Heart right ventricle (tissue), 16 donors: Measurements from ENCODE around the gene RND2. TPM values are rescaled to one million over a fixed set of nuclear protein-coding genes. Genes with fewer than 3 reads are reported as not detected.
"Not testable (repeated sequence)": the region's sequence is repeated elsewhere in the genome, so short reads cannot be mapped to it uniquely, and the experiment has no call there.

ENCODE experiments used
- ATAC-seq, 8 donors: fragments of 200-7000 bp; cut with Tn5 transposase; one replicate each; pipeline ENCODE4 v1.9.1; 2020; ENCODE audit warnings: mild to moderate bottlenecking in 8 of 8, moderate library complexity in 8 of 8, moderate number of reproducible peaks in 1 of 8
- DNase-seq, 2 donors: peaks; one replicate each; pipeline ENCODE4 v3.0.0-alpha.2; 2020
- H3K27ac ChIP-seq, 10 donors: fragments of 200-600 bp; sonication (generic) in 2 of 10; one replicate each; pipeline versions ENCODE4 v1.5.0 to v1.8.0; 2020 to 2022; ENCODE audit warnings: mild to moderate bottlenecking in 3 of 10
- H3K27me3 ChIP-seq, 7 donors: fragments of 200-600 bp; one replicate each; pipeline ENCODE4 v1.8.0; 2021 to 2022; ENCODE audit warnings: mild to moderate bottlenecking in 2 of 7
- H3K36me3 ChIP-seq, 9 donors: fragments of 200-600 bp; sonication (generic) in 1 of 9; one replicate each; pipeline versions ENCODE4 v1.5.0 to v1.8.0; 2020 to 2022; ENCODE audit warnings: mild to moderate bottlenecking in 2 of 9
- H3K4me1 ChIP-seq, 9 donors: fragments of 200-600 bp; sonication (generic) in 1 of 9; one replicate each; pipeline versions ENCODE4 v1.5.0 to v1.8.0; 2020 to 2022; ENCODE audit warnings: mild to moderate bottlenecking in 4 of 9
- H3K4me3 ChIP-seq, 10 donors: fragments of 200-600 bp; sonication (generic) in 2 of 10; one replicate each; pipeline versions ENCODE4 v1.5.0 to v1.8.0; 2020 to 2022; ENCODE audit warnings: mild to moderate bottlenecking in 7 of 10, moderate library complexity in 2 of 10
- H3K9me3 ChIP-seq, 11 donors: fragments of 200-600 bp in 10 of 11; sonication (generic) in 2 of 11; one replicate each; pipeline versions ENCODE4 v1.5.0 to v1.8.0; 2013 to 2022; ENCODE audit warnings: mild to moderate bottlenecking in 2 of 11, control low read depth in 1 of 11, moderate library complexity in 1 of 11
- WGBS, 2 donors: extraction: QIAGEN DNeasy Blood & Tissue Kit; methylation state at CpG; one replicate each; pipeline ENCODE4 v1.1.7; 2013; ENCODE audit warnings: inconsistent platforms in 1 of 2; 5-methylcytosine and 5-hydroxymethylcytosine counted together
- intact Hi-C, 10 donors: fragments of 100-400 bp; cut with DNase I; formaldehyde crosslinking; loops; one replicate each; pipeline versions ENCODE4 v1.11.1 to v1.14.2; 2022
- polyA plus RNA-seq, 2 donors: library from polyadenylated mRNA; stranded (reverse); fragments of 200-250 nt; gene quantifications; one replicate each; pipeline ENCODE4 v1.2.3, GENCODE V29; 2013
- total RNA-seq, 10 donors: library from RNA; stranded (reverse); fragmentation: NEBNext Ultra II Directional in 3 of 10; extraction: Animal tissue kit (Norgen Biotek cat#: 25700) in 3 of 10; gene quantifications; one replicate each; pipeline versions ENCODE4 v1.2.1 to v1.2.4, GENCODE V29; 2021 to 2023
- TF ChIP-seq, protein P1 (sequence below), 9 donors: fragments of 200-600 bp; sonication (generic) in 2 of 9; IDR thresholded peaks; one replicate each; pipeline versions ENCODE4 v1.5.0 to v1.8.0; 2021 to 2022; ENCODE audit warnings: antibody characterized with exemption in 9 of 9, mild to moderate bottlenecking in 5 of 9, moderate library complexity in 1 of 9
- donor health status: Arrhythmogenic right ventricular cardiomyopathy.
- donor health status: ischemic (EF 13 %, LVEDD 7.1; RV severe dilation, severe dysfunction).
- donor health status: healthy with polysubstance abuse.
- donor health status: DM: no; HTN: yes; CAD: no.
- donor health status: DM: no; HTN: no; CAD: no.
- donor health status: ischemic (EF 25% LVEDD 6.9; RV normal size, moderate dysfunction).
- donor health status: ischemic (EF 25% LVEDD 5.7; RV mildly dilated, moderate dysfunction).
- donor health status: healthy.
- donor health status: DM: yes; HTN: yes; CAD: no.
- donor health status: Ischemic cardiomyopathy.
- donor health status: ischemic (EF 35%, LVEDD 5.7; RV mildly dilated, moderate dysfunction).
- donor health status: nonischemic (EF 11% LVEDD 7.7; RV severe dilation, severe dysfunction).
- donor health status: DM: yes; HTN: yes; CAD: no.
- donor health status: PGD.
- donor health status: ischemic (EF 29% LVEDD 5.4; RV normal size, mild dysfunction).
- donor health status: nonischemic (EF 23%, LVEDD 6.1; RV moderate dilation, normal function).

Gene RND2
- total and polyA plus RNA-seq, 12 donors: 0.14 to 2.3 (median 0.51) TPM

DNA sequence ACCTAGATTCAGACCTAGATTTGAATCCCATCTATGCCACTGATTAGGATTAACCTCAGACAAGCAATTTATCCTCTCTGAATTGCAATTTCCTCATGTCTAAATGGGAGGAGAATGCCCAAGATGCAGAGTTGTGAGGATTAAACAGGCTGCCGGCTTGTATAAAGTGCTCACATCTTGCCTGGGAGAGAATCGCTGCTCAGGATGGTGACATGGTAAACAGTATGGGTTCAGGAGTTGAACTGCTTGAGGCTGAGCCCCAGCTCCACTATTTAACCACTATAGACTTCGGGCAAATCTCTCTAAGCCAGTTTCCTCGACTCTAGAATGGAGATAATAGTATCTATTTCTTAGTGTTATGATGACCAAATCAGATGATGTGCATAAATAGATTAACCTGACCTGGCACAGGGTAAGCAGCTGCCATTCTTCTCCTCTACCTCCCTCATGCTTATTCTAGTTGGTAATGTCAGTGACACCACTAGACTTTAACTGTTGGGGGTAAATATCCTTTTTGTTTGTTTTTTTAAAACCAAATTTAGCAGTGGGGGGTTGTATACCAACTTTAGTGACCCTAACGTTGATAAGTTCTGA lies 27.5 kb upstream of the RND2 start:
- ATAC-seq (peak in 1 of 8 donors; percentile 2), DNase-seq (no peak)
- intact Hi-C loops: loop anchor here in 1 of 10 donors (5.0 kb wide), 1 partner anchor 165 kb away; the partner anchor contains the start of gene PSME3
- Histone ChIP-seq H3K36me3 (peaks cover 0 to 62% (median 28%) of the 10 kb centered on the region in 9 donors), H3K9me3 (no peaks in the 10 kb centered on the region), H3K27ac (peak overlapping the region in 9 of 10 donors; percentile 49 to 96 (median 89)), H3K27me3 (no peaks in the 10 kb centered on the region), H3K4me3 (peak overlapping the region in 8 of 10 donors; percentile 1 to 93 (median 80)), H3K4me1 (peaks cover 5 to 43% (median 22%) of the 10 kb centered on the region in 9 donors)
- 18 to 20% methylated on average over 5 of the region's 5 CpGs for WGBS, 2 donors
- TF ChIP-seq, protein P1, sequence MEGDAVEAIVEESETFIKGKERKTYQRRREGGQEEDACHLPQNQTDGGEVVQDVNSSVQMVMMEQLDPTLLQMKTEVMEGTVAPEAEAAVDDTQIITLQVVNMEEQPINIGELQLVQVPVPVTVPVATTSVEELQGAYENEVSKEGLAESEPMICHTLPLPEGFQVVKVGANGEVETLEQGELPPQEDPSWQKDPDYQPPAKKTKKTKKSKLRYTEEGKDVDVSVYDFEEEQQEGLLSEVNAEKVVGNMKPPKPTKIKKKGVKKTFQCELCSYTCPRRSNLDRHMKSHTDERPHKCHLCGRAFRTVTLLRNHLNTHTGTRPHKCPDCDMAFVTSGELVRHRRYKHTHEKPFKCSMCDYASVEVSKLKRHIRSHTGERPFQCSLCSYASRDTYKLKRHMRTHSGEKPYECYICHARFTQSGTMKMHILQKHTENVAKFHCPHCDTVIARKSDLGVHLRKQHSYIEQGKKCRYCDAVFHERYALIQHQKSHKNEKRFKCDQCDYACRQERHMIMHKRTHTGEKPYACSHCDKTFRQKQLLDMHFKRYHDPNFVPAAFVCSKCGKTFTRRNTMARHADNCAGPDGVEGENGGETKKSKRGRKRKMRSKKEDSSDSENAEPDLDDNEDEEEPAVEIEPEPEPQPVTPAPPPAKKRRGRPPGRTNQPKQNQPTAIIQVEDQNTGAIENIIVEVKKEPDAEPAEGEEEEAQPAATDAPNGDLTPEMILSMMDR (IDR thresholded peaks at IDR 0.05): no peak

DNA sequence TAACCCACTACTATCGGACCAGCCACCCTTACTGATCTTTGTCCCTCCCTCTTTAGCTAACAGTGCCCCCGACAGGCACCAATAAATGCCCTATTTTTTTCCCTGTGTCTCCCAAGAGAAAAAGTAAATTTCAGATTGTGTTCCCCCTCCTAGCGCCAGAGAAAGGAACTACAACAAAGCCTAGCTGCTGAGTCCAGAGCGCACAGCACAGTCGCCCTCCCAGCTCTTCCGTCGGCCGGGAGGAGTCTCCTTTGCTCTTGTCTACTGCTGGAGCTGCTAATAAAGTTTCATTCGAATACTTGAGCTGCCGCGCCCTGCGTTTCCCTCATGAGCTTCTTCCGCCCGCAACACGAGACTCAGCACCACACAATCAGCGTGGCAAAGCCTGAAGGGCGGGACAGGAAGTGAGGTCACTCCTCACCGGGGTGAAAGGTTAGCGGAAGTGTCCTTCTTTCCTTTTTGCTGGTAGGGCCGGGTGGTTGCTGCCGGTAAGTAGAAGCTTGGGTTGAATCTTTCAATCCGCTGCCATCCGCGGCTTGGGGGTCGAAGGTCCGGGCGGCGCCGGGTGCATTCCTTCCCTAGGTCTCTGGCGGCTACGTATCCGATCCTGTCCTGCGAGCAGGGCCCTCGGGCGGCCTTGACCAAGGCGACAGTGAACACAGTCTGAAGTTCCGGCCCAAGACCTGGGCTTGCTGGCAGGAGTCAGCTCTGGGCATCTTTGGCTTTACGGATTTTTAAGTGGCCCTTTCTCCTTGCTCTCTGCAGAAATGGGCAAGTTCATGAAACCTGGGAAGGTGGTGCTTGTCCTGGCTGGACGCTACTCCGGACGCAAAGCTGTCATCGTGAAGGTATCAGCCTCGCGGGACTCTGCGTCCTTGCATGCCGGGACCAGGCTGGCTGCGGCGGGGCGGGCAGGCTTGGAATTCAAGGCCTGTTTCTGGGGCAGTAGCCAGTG lies 26.8 kb upstream of the RND2 start, which contains the start of gene RPL27:
Gene RPL27, plus strand, starts transcription at position 436 of the 955 bp plus-strand sequence. Its CDS starts 332 bp downstream, at position 768.
- peak; percentile 97 to 99 (median 99) for ATAC-seq
- intact Hi-C loops: loop anchor here in 4 of 10 donors (1.0 to 5.0 kb wide), 4 partner anchors 17 to 173 kb away; partner anchors contain the start of genes PTGES3L (in 2 of the 4), RUNDC1 (in 2 of the 4), NBR1 (in 1 of the 4) and PSME3 (in 1 of the 4)
- no peaks in the 10 kb centered on the region for H3K9me3 ChIP-seq
- H3K4me1 ChIP-seq: peaks cover 5 to 45% (median 22%) of the 10 kb centered on the region in 9 donors
- peaks cover 0 to 62% (median 33%) of the 10 kb centered on the region in 9 donors for H3K36me3 ChIP-seq
- H3K27ac ChIP-seq: peak within 1 kb of the TSS; percentile 63 to 96 (median 88)
- H3K4me3 ChIP-seq: peak within 1 kb of the TSS; percentile 69 to 94 (median 84)
- peak; percentile 95 to 99 for DNase-seq
- 0% methylated on average over 49 of the region's 49 CpGs for WGBS, 2 donors
- no peaks in the 10 kb centered on the region for H3K27me3 ChIP-seq
- TF ChIP-seq, protein P1 (IDR thresholded peaks at IDR 0.05): peak; percentile 77 to 94 (median 89)

DNA sequence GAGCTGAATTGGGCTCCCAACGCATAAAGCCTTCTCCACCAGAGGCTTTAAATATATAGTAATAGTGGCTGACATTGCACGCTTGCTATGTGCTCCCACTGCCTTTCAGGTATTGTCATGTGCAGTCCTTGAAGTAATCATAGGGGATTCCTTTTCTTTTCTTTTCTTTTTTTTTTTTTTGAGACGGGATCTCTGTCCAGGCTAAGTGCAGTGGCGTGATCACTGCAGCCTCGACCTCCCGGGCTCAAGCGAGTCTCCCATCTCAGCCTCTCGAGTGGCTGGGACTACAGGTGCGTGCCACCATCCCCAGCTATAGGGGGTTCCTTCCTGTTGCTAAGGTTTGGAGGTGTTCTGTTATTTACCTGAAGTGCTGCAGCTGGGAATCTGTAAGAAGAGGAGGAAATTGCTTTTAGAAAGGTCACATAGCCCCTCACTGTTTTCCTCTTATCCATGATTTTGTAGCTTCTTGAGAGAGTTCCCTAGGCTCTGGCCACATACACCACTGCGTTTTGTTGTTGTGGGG lies 26.0 kb upstream of the RND2 start:
- peaks cover 0 to 61% (median 38%) of the 10 kb centered on the region in 9 donors for H3K36me3 ChIP-seq
- H3K4me3 ChIP-seq: peak overlapping the region; percentile 69 to 94 (median 84)
- peaks cover 5 to 45% (median 22%) of the 10 kb centered on the region in 9 donors for H3K4me1 ChIP-seq
- no peak for DNase-seq
- intact Hi-C loops: loop anchor here in 3 of 10 donors (2.0 to 5.0 kb wide), 3 partner anchors 18 to 172 kb away; partner anchors contain the start of genes NBR1 (in 1 of the 3), PSME3 (in 1 of the 3), PTGES3L (in 1 of the 3) and RUNDC1 (in 1 of the 3)
- H3K9me3 ChIP-seq: no peaks in the 10 kb centered on the region
- no peak for ATAC-seq
- 10 to 11% methylated on average over 10 of the region's 10 CpGs for WGBS, 2 donors
- TF ChIP-seq, protein P1 (IDR thresholded peaks at IDR 0.05): no peak
- H3K27ac ChIP-seq: peak overlapping the region in 9 of 10 donors; percentile 80 to 96 (median 89)
- no peaks in the 10 kb centered on the region for H3K27me3 ChIP-seq

DNA sequence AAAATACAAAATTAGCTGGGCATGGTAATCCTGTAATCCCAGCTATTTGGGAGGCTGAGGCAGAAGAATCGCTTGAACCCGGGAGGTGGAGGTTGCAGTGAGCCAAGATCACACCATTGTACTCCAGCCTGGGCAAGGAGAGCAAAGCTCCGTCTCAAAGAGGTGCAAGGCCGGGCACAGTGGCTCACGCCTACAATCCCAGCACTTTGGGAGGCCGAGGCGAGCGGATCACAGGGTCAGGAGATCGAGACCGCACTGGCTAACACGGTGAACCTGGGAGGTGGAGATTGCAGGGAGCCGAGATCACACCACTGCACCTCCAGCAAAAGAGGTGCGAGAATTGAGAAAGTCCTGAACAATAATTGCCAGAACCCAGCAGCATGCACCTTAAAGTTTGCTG lies 24.1 kb upstream of the RND2 start:
- intact Hi-C loops: not testable (repeated sequence)

More for the DNA sequence above, 24.1 kb upstream of the RND2 start:
- H3K27me3 ChIP-seq, H3K9me3 ChIP-seq, H3K4me3 ChIP-seq, DNase-seq, ATAC-seq: not testable (repeated sequence)
- H3K27ac ChIP-seq: peak overlapping the region in 2 of 10 donors; percentile 9 to 34
- H3K36me3 ChIP-seq: peaks cover 0 to 59% (median 38%) of the 10 kb centered on the region in 9 donors
- WGBS, 2 donors: 93 to 94% methylated on average over 13 of the region's 13 CpGs
- peaks cover 5 to 45% (median 22%) of the 10 kb centered on the region in 9 donors for H3K4me1 ChIP-seq
